Neural crest cell (in vitro differentiated cells): ENCODE measurements around the gene BTG1. TPM values are rescaled to one million over a fixed set of nuclear protein-coding genes. Genes with fewer than 3 reads are reported as not detected.

Source experiments
- DNase-seq: peaks from one replicate; pipeline ENCODE4 v3.0.0; 2021; ENCODE audit warnings: low read depth, mixed read lengths, low spot score
- H3K27ac Mint-ChIP-seq: one replicate; pipeline ENCODE4 v1.8.0; 2021; ENCODE audit warnings: mild to moderate bottlenecking, mixed read lengths; ENCODE audit not compliant: unreplicated experiment
- H3K27me3 Mint-ChIP-seq: 2 replicates; pipeline ENCODE4 v1.8.0; 2021; ENCODE audit warnings: low read depth, mild to moderate bottlenecking, mixed read lengths
- H3K36me3 Mint-ChIP-seq: 2 replicates; pipeline ENCODE4 v1.8.0; 2021; ENCODE audit warnings: low read depth, mild to moderate bottlenecking, mixed read lengths
- H3K4me1 Mint-ChIP-seq: 2 replicates; pipeline ENCODE4 v1.8.0; 2021; ENCODE audit warnings: mixed read lengths
- H3K4me3 Mint-ChIP-seq: one replicate; pipeline ENCODE4 v1.8.0; 2021; ENCODE audit warnings: mild to moderate bottlenecking, mixed read lengths
- H3K9me3 Mint-ChIP-seq: 2 replicates; pipeline ENCODE4 v1.8.0; 2021; ENCODE audit warnings: mixed read lengths
- total RNA-seq: library from RNA; stranded (reverse); gene quantifications from 2 replicates; pipeline ENCODE4 v1.2.1, GENCODE V29; 2021
- TF ChIP-seq, protein P1 (sequence below): fragments of 200-600 bp; sonication (generic); conservative IDR thresholded peaks from 2 replicates; pipeline ENCODE4 v1.5.0; 2021; ENCODE audit warnings: antibody characterized with exemption, mild to moderate bottlenecking

The BTG1 gene
- total RNA-seq, 1 donor from 2014 or later = 95.1 TPM

DNA sequence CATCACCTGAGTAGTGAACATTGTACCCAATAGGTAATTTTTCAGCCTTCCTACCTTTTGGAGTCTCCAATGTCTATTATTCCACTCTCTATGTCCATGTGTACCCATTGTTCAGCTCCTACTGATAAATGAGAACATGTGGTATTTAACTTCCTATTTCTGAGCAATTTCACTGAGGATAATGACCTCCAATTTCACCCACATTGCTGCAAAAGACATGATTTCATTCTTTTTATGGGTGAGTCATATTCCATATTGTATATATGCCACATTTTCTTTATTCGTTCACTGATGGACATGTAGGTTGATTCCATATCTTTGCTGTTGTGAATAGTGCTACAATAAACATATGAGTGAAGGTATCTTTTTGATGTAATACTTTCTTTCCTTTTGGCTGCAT lies 16.4 kb upstream of the BTG1 start:
- H3K27me3 Mint-ChIP-seq = no peaks in the 10 kb centered on the region
- H3K9me3 Mint-ChIP-seq = no peaks in the 10 kb centered on the region
- H3K4me3 Mint-ChIP-seq = no peak overlapping the region
- H3K4me1 Mint-ChIP-seq = peaks cover 15% of the 10 kb centered on the region
- TF ChIP-seq, protein P1, sequence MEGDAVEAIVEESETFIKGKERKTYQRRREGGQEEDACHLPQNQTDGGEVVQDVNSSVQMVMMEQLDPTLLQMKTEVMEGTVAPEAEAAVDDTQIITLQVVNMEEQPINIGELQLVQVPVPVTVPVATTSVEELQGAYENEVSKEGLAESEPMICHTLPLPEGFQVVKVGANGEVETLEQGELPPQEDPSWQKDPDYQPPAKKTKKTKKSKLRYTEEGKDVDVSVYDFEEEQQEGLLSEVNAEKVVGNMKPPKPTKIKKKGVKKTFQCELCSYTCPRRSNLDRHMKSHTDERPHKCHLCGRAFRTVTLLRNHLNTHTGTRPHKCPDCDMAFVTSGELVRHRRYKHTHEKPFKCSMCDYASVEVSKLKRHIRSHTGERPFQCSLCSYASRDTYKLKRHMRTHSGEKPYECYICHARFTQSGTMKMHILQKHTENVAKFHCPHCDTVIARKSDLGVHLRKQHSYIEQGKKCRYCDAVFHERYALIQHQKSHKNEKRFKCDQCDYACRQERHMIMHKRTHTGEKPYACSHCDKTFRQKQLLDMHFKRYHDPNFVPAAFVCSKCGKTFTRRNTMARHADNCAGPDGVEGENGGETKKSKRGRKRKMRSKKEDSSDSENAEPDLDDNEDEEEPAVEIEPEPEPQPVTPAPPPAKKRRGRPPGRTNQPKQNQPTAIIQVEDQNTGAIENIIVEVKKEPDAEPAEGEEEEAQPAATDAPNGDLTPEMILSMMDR = no peak
- no peak overlapping the region for H3K27ac Mint-ChIP-seq
- DNase-seq = no peak
- no peaks in the 10 kb centered on the region for H3K36me3 Mint-ChIP-seq

DNA sequence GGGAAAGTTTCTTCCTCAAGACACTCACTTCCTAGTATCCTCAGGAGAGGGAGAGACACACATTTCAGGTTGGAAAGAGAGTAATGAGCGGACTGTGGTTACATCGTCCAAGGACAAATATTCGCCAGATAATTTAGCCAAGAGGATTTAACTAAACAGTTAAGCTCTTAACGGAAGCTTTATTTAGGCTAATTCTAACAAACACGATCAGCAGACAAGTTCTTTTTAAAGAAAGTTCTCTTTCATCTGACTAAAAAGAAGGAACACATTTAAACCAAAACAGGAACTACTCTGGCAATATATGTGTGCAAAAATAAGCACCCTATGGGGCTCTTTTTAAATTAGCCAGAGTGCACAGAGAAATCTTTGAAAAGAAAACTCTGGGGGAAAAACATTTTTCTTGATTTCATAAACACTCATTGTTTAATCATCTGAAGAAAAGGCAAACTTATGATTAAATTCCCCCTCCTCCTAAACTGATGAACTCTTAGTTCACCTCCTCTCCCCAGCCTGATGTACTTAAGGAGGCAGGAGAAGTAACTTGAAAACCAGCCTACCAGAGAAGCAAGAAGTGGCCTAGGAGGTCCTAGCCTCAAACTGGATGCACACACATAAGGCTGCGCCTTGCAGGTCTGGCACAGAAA lies 13.3 kb upstream of the BTG1 start:
- TF ChIP-seq, protein P1 = no peak
- no peak for DNase-seq
- H3K4me3 Mint-ChIP-seq = no peak overlapping the region
- no peaks in the 10 kb centered on the region for H3K36me3 Mint-ChIP-seq
- H3K27me3 Mint-ChIP-seq = no peaks in the 10 kb centered on the region
- peaks cover 2% of the 10 kb centered on the region for H3K9me3 Mint-ChIP-seq
- H3K27ac Mint-ChIP-seq = no peak overlapping the region
- H3K4me1 Mint-ChIP-seq = peaks cover 9% of the 10 kb centered on the region

DNA sequence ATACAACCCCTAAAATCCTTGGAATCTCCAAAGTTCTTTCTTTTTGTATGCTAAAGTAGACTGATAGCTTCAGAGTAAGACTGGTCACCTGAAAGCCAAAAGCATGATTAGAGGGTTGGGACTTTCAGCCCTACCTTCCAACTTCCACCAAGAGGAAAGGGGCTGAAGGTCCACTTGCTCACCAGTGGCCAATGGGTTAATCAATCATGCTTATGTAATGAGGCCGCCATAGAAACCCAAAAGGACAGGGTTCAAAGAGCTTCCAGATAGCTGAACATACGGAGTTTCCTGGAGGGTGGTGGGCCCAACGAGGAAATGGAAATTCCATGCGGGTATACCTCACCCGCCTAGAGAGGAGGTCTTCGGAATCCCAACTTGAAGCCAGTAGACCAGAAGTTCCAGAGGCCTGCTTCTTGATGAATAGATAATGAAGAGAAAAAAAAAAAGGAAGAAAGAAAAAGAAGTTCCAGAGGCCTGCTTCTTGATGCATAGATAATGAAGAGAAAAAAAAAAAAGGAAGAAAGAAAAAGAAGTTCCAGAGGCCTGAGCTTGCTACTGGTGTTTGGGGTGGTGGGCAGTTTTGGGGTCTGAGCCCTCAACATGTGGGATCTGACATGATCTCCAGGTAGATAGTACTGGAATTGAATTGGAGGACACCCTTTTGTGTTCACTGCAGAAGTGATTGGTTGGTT lies 11.2 kb upstream of the BTG1 start:
- peaks cover 9% of the 10 kb centered on the region for H3K4me1 Mint-ChIP-seq
- peaks cover 2% of the 10 kb centered on the region for H3K9me3 Mint-ChIP-seq
- DNase-seq = no peak
- TF ChIP-seq, protein P1 = no peak
- no peak overlapping the region for H3K27ac Mint-ChIP-seq
- H3K36me3 Mint-ChIP-seq = no peaks in the 10 kb centered on the region
- H3K27me3 Mint-ChIP-seq = no peaks in the 10 kb centered on the region
- no peak overlapping the region for H3K4me3 Mint-ChIP-seq

DNA sequence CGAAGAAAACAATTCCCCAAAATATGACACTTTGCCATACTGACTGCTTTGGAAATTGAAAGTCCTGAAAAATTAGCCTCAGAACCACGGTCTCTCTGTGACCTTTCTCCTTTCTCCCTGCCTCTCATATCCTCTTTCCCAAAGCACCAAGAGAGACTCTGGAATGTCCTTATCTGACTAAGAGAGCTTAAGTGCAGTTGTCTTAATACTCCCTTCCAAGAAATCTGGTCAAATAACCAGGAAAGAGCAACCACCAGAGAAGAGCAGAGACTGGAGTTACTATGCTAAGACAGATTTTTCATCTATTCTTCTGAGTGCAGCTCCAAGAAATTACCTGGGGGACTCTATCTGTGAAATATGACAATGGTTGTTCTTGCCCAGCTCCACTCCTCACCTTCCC lies 10.5 kb upstream of the BTG1 start:
- H3K27me3 Mint-ChIP-seq = no peaks in the 10 kb centered on the region
- H3K9me3 Mint-ChIP-seq = peaks cover 2% of the 10 kb centered on the region
- H3K27ac Mint-ChIP-seq = no peak overlapping the region
- no peak for DNase-seq
- TF ChIP-seq, protein P1 = no peak
- peaks cover 9% of the 10 kb centered on the region for H3K4me1 Mint-ChIP-seq
- no peaks in the 10 kb centered on the region for H3K36me3 Mint-ChIP-seq
- H3K4me3 Mint-ChIP-seq = no peak overlapping the region

DNA sequence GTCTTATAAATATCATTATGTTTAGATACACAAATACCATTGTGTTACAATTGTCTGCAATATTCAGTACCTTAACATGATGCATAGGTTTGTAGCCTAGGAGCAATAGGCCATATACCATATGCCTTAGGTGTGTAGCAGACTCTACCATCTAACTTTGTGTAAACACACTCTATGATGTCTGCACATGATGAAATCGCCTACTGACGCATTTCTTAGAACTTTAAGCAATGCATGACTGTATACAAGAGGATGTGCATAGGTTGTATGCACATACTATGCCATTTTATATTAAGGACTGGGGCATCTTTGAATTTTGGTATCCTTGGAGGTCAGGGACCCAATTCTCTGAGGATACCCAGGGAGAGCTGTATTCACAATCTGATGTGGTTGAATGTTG lies 10.1 kb upstream of the BTG1 start:
- H3K36me3 Mint-ChIP-seq = no peaks in the 10 kb centered on the region
- H3K4me3 Mint-ChIP-seq = no peak overlapping the region
- peaks cover 9% of the 10 kb centered on the region for H3K4me1 Mint-ChIP-seq
- peaks cover 2% of the 10 kb centered on the region for H3K9me3 Mint-ChIP-seq
- H3K27ac Mint-ChIP-seq = no peak overlapping the region
- no peak for DNase-seq
- TF ChIP-seq, protein P1 = no peak
- H3K27me3 Mint-ChIP-seq = no peaks in the 10 kb centered on the region
